ENCODE measurements around the gene MYO3B. TPM values are rescaled to one million over a fixed set of nuclear protein-coding genes. Genes with fewer than 3 reads are reported as not detected.

Gene MYO3B
- total RNA-seq, 5 donors from 2014 or later (not counting 1 experiment from before 2014, with no cell fraction given): 0.26 to 0.28 TPM; not detected in 3

DNA sequence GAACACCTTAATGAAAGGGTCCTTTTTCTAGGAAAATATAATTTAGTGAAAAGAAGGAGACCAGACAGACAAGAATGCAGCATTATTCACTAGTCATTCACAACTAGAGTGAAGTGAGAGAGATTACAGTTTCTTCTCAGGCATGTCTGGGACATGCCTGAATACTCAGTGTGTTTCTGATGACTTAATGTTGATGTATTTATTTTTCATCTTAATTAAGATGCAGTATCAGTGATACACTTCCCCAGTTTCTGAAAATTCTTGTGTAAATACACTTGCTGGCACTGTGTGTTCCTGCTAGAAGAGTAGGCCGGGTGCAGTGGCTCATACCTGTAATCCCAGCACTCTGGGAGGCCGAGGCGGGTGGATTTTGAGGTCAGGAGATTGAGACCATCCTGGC is 143.6 kb downstream of the MYO3B start:
- ATAC-seq (replicated peaks in 1 of 4) (no peak), DNase-seq (no peak)
- ChIA-PET POLR2A (no interaction called here), CTCF (interaction anchor here in 1 of 2 donors (0.8 kb wide), 1 partner anchor 201 kb away, joined by 3 read pairs; no protein-coding TSS in a partner anchor)
- no peak overlapping the region for H3K4me3 Mint-ChIP-seq
- no peak overlapping the region for H3K4me3 ChIP-seq (ENCODE audit: control insufficient read depth in 1 of 2, extremely low read depth in 1 of 2, low read length in 1 of 2)
- H3K36me3 ChIP-seq (ENCODE audit: control insufficient read depth in 2 of 2, extremely low read depth in 1 of 2, insufficient read depth in 1 of 2, low read length in 1 of 2): no peaks in the 10 kb centered on the region
- H3K4me1 Mint-ChIP-seq: no peaks in the 10 kb centered on the region
- peaks cover 9 to 26% of the 10 kb centered on the region in 2 donors for H3K27me3 Mint-ChIP-seq
- no peaks in the 10 kb centered on the region for H3K9me3 ChIP-seq
- no peaks in the 10 kb centered on the region for H3K27me3 ChIP-seq (replicated peaks in 1 of 2; ENCODE audit: control insufficient read depth in 2 of 2, extremely low read depth in 1 of 2, insufficient read depth in 2 of 2, low read length in 1 of 2)
- H3K27ac Mint-ChIP-seq: no peak overlapping the region
- H3K27ac ChIP-seq (ENCODE audit: low read length): no peak overlapping the region
- H3K4me1 ChIP-seq (ENCODE audit: control insufficient read depth in 1 of 2, extremely low read depth in 1 of 2, insufficient read depth in 2 of 2, low read length in 2 of 2): no peaks in the 10 kb centered on the region
- H3K9me3 Mint-ChIP-seq: peaks cover 0 to 17% (median 2%) of the 10 kb centered on the region in 3 donors
- WGBS (ENCODE audit: insufficient coverage): 100% methylated on average over 2 of the region's 3 CpGs
- H3K36me3 Mint-ChIP-seq: no peaks in the 10 kb centered on the region

DNA sequence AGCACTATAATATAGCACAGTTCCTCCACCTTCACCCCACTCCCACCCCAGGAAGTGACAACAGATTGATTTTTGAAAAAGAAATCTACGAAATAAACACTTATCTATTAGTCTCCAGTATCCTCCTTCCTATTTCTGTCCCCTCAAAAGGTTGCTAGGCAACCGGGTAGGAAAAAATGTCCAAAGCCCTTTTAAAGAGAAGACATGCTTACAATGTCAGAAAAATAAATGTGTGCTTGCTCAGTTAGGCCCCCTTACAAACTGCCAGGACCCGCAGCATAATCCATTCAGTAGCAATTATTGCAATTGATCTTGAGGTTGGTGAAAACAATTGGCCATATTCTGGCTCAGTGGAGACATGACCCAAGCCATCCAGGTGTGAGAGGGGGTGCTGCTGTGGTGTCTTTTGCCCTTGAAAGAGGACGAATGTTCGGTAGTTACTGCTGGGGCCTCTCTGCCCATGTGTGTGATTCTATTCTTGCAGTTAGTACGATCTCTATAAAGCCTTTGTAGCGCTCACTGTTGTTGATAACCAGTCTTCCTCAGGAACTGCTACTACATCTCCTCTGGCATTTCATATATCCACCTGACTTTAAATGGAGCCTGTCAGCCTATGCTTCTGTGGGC is 144.3 kb downstream of the MYO3B start:
- Mint-ChIP-seq H3K4me3 (no peak overlapping the region), H3K27ac (no peak overlapping the region), H3K36me3 (no peaks in the 10 kb centered on the region), H3K27me3 (peaks cover 9 to 22% of the 10 kb centered on the region in 2 donors), H3K9me3 (peaks cover 0 to 17% (median 2%) of the 10 kb centered on the region in 3 donors), H3K4me1 (no peaks in the 10 kb centered on the region)
- H3K36me3 ChIP-seq (ENCODE audit: control insufficient read depth in 2 of 2, extremely low read depth in 1 of 2, insufficient read depth in 1 of 2, low read length in 1 of 2): no peaks in the 10 kb centered on the region
- ChIA-PET POLR2A (no interaction called here), CTCF (no interaction called here)
- H3K27me3 ChIP-seq (replicated peaks in 1 of 2; ENCODE audit: control insufficient read depth in 2 of 2, extremely low read depth in 1 of 2, insufficient read depth in 2 of 2, low read length in 1 of 2): no peaks in the 10 kb centered on the region
- no peak overlapping the region for H3K27ac ChIP-seq (ENCODE audit: low read length)
- H3K9me3 ChIP-seq: no peaks in the 10 kb centered on the region
- WGBS (ENCODE audit: insufficient coverage): 92% methylated on average over 2 of the region's 7 CpGs
- H3K4me3 ChIP-seq (ENCODE audit: control insufficient read depth in 1 of 2, extremely low read depth in 1 of 2, low read length in 1 of 2): no peak overlapping the region
- DNase-seq (no peak), ATAC-seq (replicated peaks in 1 of 4) (no peak)
- no peaks in the 10 kb centered on the region for H3K4me1 ChIP-seq (ENCODE audit: control insufficient read depth in 1 of 2, extremely low read depth in 1 of 2, insufficient read depth in 2 of 2, low read length in 2 of 2)

GRCh38 chr2:170323743-170324142 is 145.8 kb downstream of the MYO3B start:
- Histone ChIP-seq H3K4me1 (ENCODE audit: control insufficient read depth in 1 of 2, extremely low read depth in 1 of 2, insufficient read depth in 2 of 2, low read length in 2 of 2) (no peaks in the 10 kb centered on the region), H3K27ac (ENCODE audit: low read length) (no peak overlapping the region), H3K27me3 (replicated peaks in 1 of 2; ENCODE audit: control insufficient read depth in 2 of 2, extremely low read depth in 1 of 2, insufficient read depth in 2 of 2, low read length in 1 of 2) (no peaks in the 10 kb centered on the region), H3K4me3 (ENCODE audit: control insufficient read depth in 1 of 2, extremely low read depth in 1 of 2, low read length in 1 of 2) (no peak overlapping the region), H3K9me3 (no peaks in the 10 kb centered on the region), H3K36me3 (ENCODE audit: control insufficient read depth in 2 of 2, extremely low read depth in 1 of 2, insufficient read depth in 1 of 2, low read length in 1 of 2) (no peaks in the 10 kb centered on the region)
- Mint-ChIP-seq H3K4me3 (no peak overlapping the region), H3K4me1 (no peaks in the 10 kb centered on the region), H3K9me3 (peaks cover 0 to 17% (median 2%) of the 10 kb centered on the region in 3 donors), H3K36me3 (no peaks in the 10 kb centered on the region), H3K27me3 (peaks cover 8 to 12% of the 10 kb centered on the region in 2 donors), H3K27ac (no peak overlapping the region)
- ATAC-seq (replicated peaks in 1 of 4) (no peak), DNase-seq (no peak)
- 36% methylated on average over 4 of the region's 4 CpGs for WGBS (ENCODE audit: insufficient coverage)
- ChIA-PET POLR2A (no interaction called here), CTCF (interaction anchor here (0.6 to 1.7 kb wide), 3 partner anchors 493 to 553 kb away, joined by 3 to 6 read pairs (median 5); partner anchors contain the start of gene GAD1 (in 1 of the 2))

DNA sequence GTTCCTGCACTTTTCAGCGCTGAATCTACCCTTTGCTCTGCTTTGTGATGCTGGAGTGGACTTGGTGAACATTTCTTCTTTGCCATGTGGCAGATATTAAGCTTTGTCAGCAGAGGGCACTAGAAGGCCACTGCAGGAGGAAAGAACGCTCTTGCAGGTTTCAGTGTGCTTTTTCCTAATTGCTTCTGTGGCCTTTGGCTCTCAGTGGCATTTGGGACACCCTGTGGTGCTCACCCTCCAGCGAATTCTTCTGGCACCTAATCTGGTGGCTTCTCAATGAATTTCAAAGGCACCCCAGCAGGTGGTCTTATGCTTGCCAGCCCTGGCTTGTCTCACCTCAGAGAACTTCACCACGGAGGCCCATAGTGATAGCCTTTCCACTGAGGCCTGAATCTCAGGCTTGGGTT is 146.7 kb downstream of the MYO3B start:
- peaks cover 5 to 8% of the 10 kb centered on the region in 2 donors for H3K27me3 Mint-ChIP-seq
- no peak for ATAC-seq (replicated peaks in 1 of 4)
- Histone ChIP-seq H3K4me1 (ENCODE audit: control insufficient read depth in 1 of 2, extremely low read depth in 1 of 2, insufficient read depth in 2 of 2, low read length in 2 of 2) (no peaks in the 10 kb centered on the region), H3K9me3 (no peaks in the 10 kb centered on the region), H3K27me3 (replicated peaks in 1 of 2; ENCODE audit: control insufficient read depth in 2 of 2, extremely low read depth in 1 of 2, insufficient read depth in 2 of 2, low read length in 1 of 2) (no peaks in the 10 kb centered on the region), H3K36me3 (ENCODE audit: control insufficient read depth in 2 of 2, extremely low read depth in 1 of 2, insufficient read depth in 1 of 2, low read length in 1 of 2) (no peaks in the 10 kb centered on the region), H3K27ac (ENCODE audit: low read length) (no peak overlapping the region), H3K4me3 (ENCODE audit: control insufficient read depth in 1 of 2, extremely low read depth in 1 of 2, low read length in 1 of 2) (no peak overlapping the region)
- CTCF ChIA-PET: interaction anchor here (0.6 to 1.7 kb wide), 4 partner anchors 492 to 648 kb away, joined by 3 to 6 read pairs (median 5); partner anchors contain the start of gene GAD1 (in 1 of the 2)
- H3K27ac Mint-ChIP-seq: no peak overlapping the region
- peak in 24 of 35 experiments; percentile 1 to 55 (median 14) for DNase-seq
- no peaks in the 10 kb centered on the region for H3K4me1 Mint-ChIP-seq
- POLR2A ChIA-PET: no interaction called here
- H3K9me3 Mint-ChIP-seq: peaks cover 0 to 11% (median 2%) of the 10 kb centered on the region in 3 donors
- no peak overlapping the region for H3K4me3 Mint-ChIP-seq
- H3K36me3 Mint-ChIP-seq: no peaks in the 10 kb centered on the region
- WGBS (ENCODE audit: insufficient coverage): 38% methylated on average over 3 of the region's 4 CpGs

GRCh38 chr2:170330881-170331280 is 152.9 kb downstream of the MYO3B start:
- ATAC-seq (replicated peaks in 1 of 4): no peak
- 89% methylated on average over 1 of the region's 1 CpG for WGBS (ENCODE audit: insufficient coverage)
- no peaks in the 10 kb centered on the region for H3K36me3 ChIP-seq (ENCODE audit: control insufficient read depth in 2 of 2, extremely low read depth in 1 of 2, insufficient read depth in 1 of 2, low read length in 1 of 2)
- no peak overlapping the region for H3K27ac Mint-ChIP-seq
- DNase-seq: no peak
- ChIA-PET POLR2A (no interaction called here), CTCF (no interaction called here)
- H3K4me3 ChIP-seq (ENCODE audit: control insufficient read depth in 1 of 2, extremely low read depth in 1 of 2, low read length in 1 of 2): no peak overlapping the region
- H3K4me1 ChIP-seq (ENCODE audit: control insufficient read depth in 1 of 2, extremely low read depth in 1 of 2, insufficient read depth in 2 of 2, low read length in 2 of 2): no peaks in the 10 kb centered on the region
- H3K27ac ChIP-seq (ENCODE audit: low read length): no peak overlapping the region
- H3K9me3 ChIP-seq: no peaks in the 10 kb centered on the region
- no peak overlapping the region for H3K4me3 Mint-ChIP-seq
- no peaks in the 10 kb centered on the region for H3K36me3 Mint-ChIP-seq
- no peaks in the 10 kb centered on the region for H3K4me1 Mint-ChIP-seq
- H3K9me3 Mint-ChIP-seq: peaks cover 0 to 5% (median 0%) of the 10 kb centered on the region in 3 donors
- peaks cover 16 to 24% of the 10 kb centered on the region in 2 donors for H3K27me3 Mint-ChIP-seq
- H3K27me3 ChIP-seq (replicated peaks in 1 of 2; ENCODE audit: control insufficient read depth in 2 of 2, extremely low read depth in 1 of 2, insufficient read depth in 2 of 2, low read length in 1 of 2): no peaks in the 10 kb centered on the region

DNA sequence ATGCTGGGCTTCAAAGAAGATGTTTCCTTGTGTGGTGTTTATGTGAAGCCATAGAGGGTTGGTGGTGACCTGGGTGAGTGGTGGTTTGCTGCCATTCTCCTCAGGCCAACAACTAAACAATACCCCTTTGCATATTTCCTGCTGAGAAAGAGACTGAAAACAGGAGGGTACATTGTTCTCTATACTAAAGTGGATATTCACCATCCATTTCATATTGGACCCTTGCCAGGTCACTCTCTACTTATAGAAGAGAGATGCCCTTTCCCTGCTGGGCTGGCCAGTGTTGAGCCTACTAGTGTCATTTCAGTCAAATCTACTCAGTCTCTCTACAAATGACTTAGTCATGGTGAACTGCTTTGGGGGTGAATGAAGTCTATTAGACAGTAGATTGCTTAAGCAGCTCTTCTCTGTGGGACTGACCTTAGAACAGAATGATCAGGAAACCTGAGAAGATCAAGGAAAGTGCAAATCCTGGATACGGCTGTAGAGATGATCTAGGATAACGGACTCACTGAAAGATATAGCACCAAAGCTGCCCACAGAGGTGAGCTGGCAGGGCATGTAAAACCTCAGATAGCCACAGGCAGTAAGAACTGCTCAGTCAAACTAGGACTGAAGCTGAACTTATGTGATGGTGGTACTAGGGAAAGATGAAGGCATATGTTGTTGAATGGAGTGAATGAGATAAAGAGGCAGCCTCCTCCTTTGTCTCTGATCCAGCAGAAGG is 154.9 kb downstream of the MYO3B start:
- Mint-ChIP-seq H3K27ac (no peak overlapping the region), H3K9me3 (peaks cover 0 to 5% (median 0%) of the 10 kb centered on the region in 3 donors), H3K4me1 (no peaks in the 10 kb centered on the region), H3K27me3 (peaks cover 17 to 24% of the 10 kb centered on the region in 2 donors), H3K4me3 (no peak overlapping the region), H3K36me3 (no peaks in the 10 kb centered on the region)
- ATAC-seq (replicated peaks in 1 of 4) (no peak), DNase-seq (no peak)
- Histone ChIP-seq H3K27me3 (replicated peaks in 1 of 2; ENCODE audit: control insufficient read depth in 2 of 2, extremely low read depth in 1 of 2, insufficient read depth in 2 of 2, low read length in 1 of 2) (no peaks in the 10 kb centered on the region), H3K36me3 (ENCODE audit: control insufficient read depth in 2 of 2, extremely low read depth in 1 of 2, insufficient read depth in 1 of 2, low read length in 1 of 2) (no peaks in the 10 kb centered on the region), H3K4me3 (ENCODE audit: control insufficient read depth in 1 of 2, extremely low read depth in 1 of 2, low read length in 1 of 2) (no peak overlapping the region), H3K27ac (ENCODE audit: low read length) (no peak overlapping the region), H3K4me1 (ENCODE audit: control insufficient read depth in 1 of 2, extremely low read depth in 1 of 2, insufficient read depth in 2 of 2, low read length in 2 of 2) (no peaks in the 10 kb centered on the region), H3K9me3 (no peaks in the 10 kb centered on the region)
- POLR2A ChIA-PET: no interaction called here
- CTCF ChIA-PET: no interaction called here
- WGBS (ENCODE audit: insufficient coverage): 92% methylated on average over 2 of the region's 2 CpGs
